ENCODE data around the gene SCG2. TPM values are rescaled to one million over a fixed set of nuclear protein-coding genes. Genes with fewer than 3 reads are reported as not detected.

The SCG2 gene
- total and polyA plus RNA-seq, 2 donors (not counting 1 experiment from before 2014, with no cell fraction given), result 0.66 to 2.9 TPM

DNA sequence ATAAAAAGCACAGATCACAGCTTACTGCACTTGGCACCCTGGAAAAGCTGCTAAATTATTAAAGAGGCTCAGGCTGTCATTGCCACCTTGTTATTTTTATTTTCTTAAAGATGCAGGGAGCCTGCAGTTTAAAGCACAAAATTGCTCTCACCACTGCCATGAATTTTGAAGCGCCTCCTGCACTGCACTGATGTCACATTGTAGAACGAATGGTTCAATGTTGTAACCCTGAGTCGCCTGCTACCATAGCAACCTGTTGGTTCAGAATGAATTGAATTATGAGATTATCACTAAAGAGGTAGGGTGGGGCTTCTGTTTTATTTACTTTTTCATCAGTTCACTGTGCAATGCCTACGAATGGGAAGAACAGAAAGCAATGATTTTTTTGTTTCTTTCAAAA lies 16.5 kb downstream of the SCG2 start:
- H3K4me2 ChIP-seq (ENCODE audit: extremely low read depth, insufficient read depth, low read length), result no peak overlapping the region
- H3K27ac ChIP-seq (ENCODE audit: insufficient read depth, low read length), result no peak overlapping the region
- TF ChIP-seq, protein P1, sequence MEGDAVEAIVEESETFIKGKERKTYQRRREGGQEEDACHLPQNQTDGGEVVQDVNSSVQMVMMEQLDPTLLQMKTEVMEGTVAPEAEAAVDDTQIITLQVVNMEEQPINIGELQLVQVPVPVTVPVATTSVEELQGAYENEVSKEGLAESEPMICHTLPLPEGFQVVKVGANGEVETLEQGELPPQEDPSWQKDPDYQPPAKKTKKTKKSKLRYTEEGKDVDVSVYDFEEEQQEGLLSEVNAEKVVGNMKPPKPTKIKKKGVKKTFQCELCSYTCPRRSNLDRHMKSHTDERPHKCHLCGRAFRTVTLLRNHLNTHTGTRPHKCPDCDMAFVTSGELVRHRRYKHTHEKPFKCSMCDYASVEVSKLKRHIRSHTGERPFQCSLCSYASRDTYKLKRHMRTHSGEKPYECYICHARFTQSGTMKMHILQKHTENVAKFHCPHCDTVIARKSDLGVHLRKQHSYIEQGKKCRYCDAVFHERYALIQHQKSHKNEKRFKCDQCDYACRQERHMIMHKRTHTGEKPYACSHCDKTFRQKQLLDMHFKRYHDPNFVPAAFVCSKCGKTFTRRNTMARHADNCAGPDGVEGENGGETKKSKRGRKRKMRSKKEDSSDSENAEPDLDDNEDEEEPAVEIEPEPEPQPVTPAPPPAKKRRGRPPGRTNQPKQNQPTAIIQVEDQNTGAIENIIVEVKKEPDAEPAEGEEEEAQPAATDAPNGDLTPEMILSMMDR (conservative IDR thresholded peaks at IDR 0.05 in 1 of 2, IDR thresholded peaks at IDR 0.05 in 1 of 2; ENCODE audit: low read depth in 1 of 2, low read length in 2 of 2), result no peak
- TF ChIP-seq EZH2 (IDR thresholded peaks at IDR 0.05; ENCODE audit: low read length, missing control alignments), result no peak
- H4K20me1 ChIP-seq (ENCODE audit: control insufficient read depth, extremely low read depth, insufficient read depth, low read length), result no peaks in the 10 kb centered on the region
- H3K4me1 ChIP-seq (ENCODE audit: control insufficient read depth, extremely low read depth, insufficient read depth, low read length), result peaks cover 4% of the 10 kb centered on the region
- H3K36me3 ChIP-seq (ENCODE audit: control insufficient read depth, insufficient read depth, low read length), result no peaks in the 10 kb centered on the region
- no peaks in the 10 kb centered on the region for H3K27me3 ChIP-seq (ENCODE audit: control insufficient read depth, insufficient read depth, low read length)
- no peaks in the 10 kb centered on the region for H3K9me3 ChIP-seq (ENCODE audit: control insufficient read depth, insufficient read depth, low read depth, low read length)
- no peak overlapping the region for H3K9ac ChIP-seq (ENCODE audit: insufficient read depth, low read length)
- H3K4me3 ChIP-seq (replicated peaks in 1 of 4; ENCODE audit: control extremely low read depth in 1 of 4, insufficient read depth in 1 of 4, low read depth in 3 of 4, low read length in 4 of 4), result no peak overlapping the region
- peak; percentile 42 to 70 for DNase-seq (ENCODE audit: low read depth in 2 of 2)
- H2AFZ ChIP-seq (ENCODE audit: low read length), result no peak overlapping the region
- H3K79me2 ChIP-seq (ENCODE audit: control insufficient read depth, insufficient read depth, low read length), result no peaks in the 10 kb centered on the region

DNA sequence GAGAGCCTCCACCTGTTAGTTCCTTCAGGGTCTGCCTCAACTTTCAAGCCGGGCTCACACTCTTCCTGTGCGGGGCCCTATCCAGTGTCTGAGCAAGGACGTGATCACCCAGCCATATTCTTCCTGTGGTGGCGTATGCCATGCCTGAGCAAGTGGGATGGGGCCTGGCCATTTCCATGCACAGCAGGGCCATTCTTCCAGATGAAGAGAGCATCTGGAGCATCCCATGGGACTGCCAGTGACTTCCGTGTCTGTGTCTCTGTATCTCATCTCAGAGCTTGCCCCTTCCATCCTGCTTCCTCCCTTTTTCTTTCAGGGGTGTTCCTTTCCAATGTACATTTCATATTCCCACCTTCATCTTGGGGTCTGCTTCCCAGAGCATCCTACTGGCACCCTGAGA lies 20.2 kb downstream of the SCG2 start:
- Histone ChIP-seq H3K79me2 (ENCODE audit: control insufficient read depth, insufficient read depth, low read length) (no peaks in the 10 kb centered on the region), H3K9me3 (ENCODE audit: control insufficient read depth, insufficient read depth, low read depth, low read length) (no peaks in the 10 kb centered on the region), H4K20me1 (ENCODE audit: control insufficient read depth, extremely low read depth, insufficient read depth, low read length) (no peaks in the 10 kb centered on the region), H3K4me3 (replicated peaks in 1 of 4; ENCODE audit: control extremely low read depth in 1 of 4, insufficient read depth in 1 of 4, low read depth in 3 of 4, low read length in 4 of 4) (no peak overlapping the region), H3K36me3 (ENCODE audit: control insufficient read depth, insufficient read depth, low read length) (no peaks in the 10 kb centered on the region), H3K27me3 (ENCODE audit: control insufficient read depth, insufficient read depth, low read length) (no peaks in the 10 kb centered on the region), H3K4me1 (ENCODE audit: control insufficient read depth, extremely low read depth, insufficient read depth, low read length) (peaks cover 8% of the 10 kb centered on the region), H2AFZ (ENCODE audit: low read length) (no peak overlapping the region), H3K4me2 (ENCODE audit: extremely low read depth, insufficient read depth, low read length) (no peak overlapping the region), H3K9ac (ENCODE audit: insufficient read depth, low read length) (no peak overlapping the region), H3K27ac (ENCODE audit: insufficient read depth, low read length) (no peak overlapping the region)
- TF ChIP-seq, protein P1 (conservative IDR thresholded peaks at IDR 0.05 in 1 of 2, IDR thresholded peaks at IDR 0.05 in 1 of 2; ENCODE audit: low read depth in 1 of 2, low read length in 2 of 2), result no peak
- no peak for DNase-seq (ENCODE audit: low read depth in 2 of 2)

DNA sequence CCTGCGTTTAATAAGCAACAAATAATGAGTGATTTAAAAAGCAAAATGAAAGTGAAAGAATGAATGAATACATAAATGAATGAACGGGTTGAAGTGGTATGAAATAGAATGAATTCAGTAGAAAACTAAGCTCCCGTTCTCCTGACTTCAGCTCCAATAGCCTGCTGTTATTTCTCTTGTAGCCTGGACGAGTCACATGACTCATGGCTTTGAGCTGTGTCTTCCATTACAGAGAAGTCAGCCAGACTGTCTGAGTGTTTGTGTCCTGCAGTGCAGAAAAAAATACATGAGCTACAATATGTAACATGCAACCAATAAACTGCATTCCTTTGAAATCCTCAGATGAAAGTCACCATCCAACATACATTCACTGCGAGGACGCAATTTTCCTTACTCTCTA lies 21.2 kb downstream of the SCG2 start:
- no peaks in the 10 kb centered on the region for H4K20me1 ChIP-seq (ENCODE audit: control insufficient read depth, extremely low read depth, insufficient read depth, low read length)
- TF ChIP-seq, protein P1 (conservative IDR thresholded peaks at IDR 0.05 in 1 of 2, IDR thresholded peaks at IDR 0.05 in 1 of 2; ENCODE audit: low read depth in 1 of 2, low read length in 2 of 2), result no peak
- TF ChIP-seq EZH2 (IDR thresholded peaks at IDR 0.05; ENCODE audit: low read length, missing control alignments), result no peak
- peak; percentile 76 to 83 for DNase-seq (ENCODE audit: low read depth in 2 of 2)
- peak overlapping the region; percentile 43 for H2AFZ ChIP-seq (ENCODE audit: low read length)
- H3K4me2 ChIP-seq (ENCODE audit: extremely low read depth, insufficient read depth, low read length), result peak overlapping the region; percentile 51
- H3K9ac ChIP-seq (ENCODE audit: insufficient read depth, low read length), result no peak overlapping the region
- H3K27me3 ChIP-seq (ENCODE audit: control insufficient read depth, insufficient read depth, low read length), result no peaks in the 10 kb centered on the region
- H3K79me2 ChIP-seq (ENCODE audit: control insufficient read depth, insufficient read depth, low read length), result no peaks in the 10 kb centered on the region
- no peaks in the 10 kb centered on the region for H3K9me3 ChIP-seq (ENCODE audit: control insufficient read depth, insufficient read depth, low read depth, low read length)
- H3K4me3 ChIP-seq (replicated peaks in 1 of 4; ENCODE audit: control extremely low read depth in 1 of 4, insufficient read depth in 1 of 4, low read depth in 3 of 4, low read length in 4 of 4), result peak overlapping the region in 2 of 4 experiments; percentile 3 to 5
- no peak overlapping the region for H3K27ac ChIP-seq (ENCODE audit: insufficient read depth, low read length)
- H3K36me3 ChIP-seq (ENCODE audit: control insufficient read depth, insufficient read depth, low read length), result no peaks in the 10 kb centered on the region
- H3K4me1 ChIP-seq (ENCODE audit: control insufficient read depth, extremely low read depth, insufficient read depth, low read length), result peaks cover 6% of the 10 kb centered on the region
